Measurements from ENCODE around the gene TRIM52. TPM values are rescaled to one million over a fixed set of nuclear protein-coding genes. Genes with fewer than 3 reads are reported as not detected.

TRIM52 gene
- total RNA-seq, 4 donors from 2014 or later: 2.0 to 11.1 (median 3.3) TPM

- WGBS, 2 donors: 77 to 79% methylated on average over 10 to 12 of the region's 22 CpGs
Measured at GRCh38 chr5:181234455-181235306, 26.3 kb downstream of the TRIM52 start.

GRCh38 chr5:181233801-181234454 is 27.0 kb downstream of the TRIM52 start:
- Histone ChIP-seq H3K27me3 (no peaks in the 10 kb centered on the region), H3K27ac (no peak overlapping the region), H3K9me3 (no peaks in the 10 kb centered on the region), H3K36me3 (peaks cover 20 to 98% (median 50%) of the 10 kb centered on the region in 3 donors), H3K4me1 (peaks cover 0 to 12% (median 0%) of the 10 kb centered on the region in 3 donors), H3K4me3 (no peak overlapping the region)
- 87% methylated on average over 3 of the region's 24 CpGs; no CpG with 5 or more reads in 1 of the 2 donors for WGBS, 2 donors
- DNase-seq: no peak
- intact Hi-C loops (cut with DNase I): no loop called here
- no peak for TF ChIP-seq CTCF (IDR thresholded peaks at IDR 0.05)
- no peak for TF ChIP-seq POLR2A (IDR thresholded peaks at IDR 0.05)

More at GRCh38 chr5:181234455-181235306, 26.3 kb downstream of the TRIM52 start:
- no peak overlapping the region for H3K4me3 ChIP-seq
- H3K36me3 ChIP-seq: peaks cover 27 to 98% (median 57%) of the 10 kb centered on the region in 3 donors
- H3K4me1 ChIP-seq: peaks cover 0 to 19% (median 0%) of the 10 kb centered on the region in 3 donors
- no peak for TF ChIP-seq CTCF (IDR thresholded peaks at IDR 0.05)
- no peak for TF ChIP-seq POLR2A (IDR thresholded peaks at IDR 0.05)
- peak overlapping the region in 1 of 4 donors; percentile 9 for H3K27ac ChIP-seq
- no peaks in the 10 kb centered on the region for H3K9me3 ChIP-seq
- no peaks in the 10 kb centered on the region for H3K27me3 ChIP-seq
- intact Hi-C loops (cut with DNase I): no loop called here
- DNase-seq: no peak

GRCh38 chr5:181233088-181233800 is 27.7 kb downstream of the TRIM52 start:
- Histone ChIP-seq H3K36me3 (peaks cover 13 to 96% (median 43%) of the 10 kb centered on the region in 3 donors), H3K27ac (no peak overlapping the region), H3K4me3 (no peak overlapping the region), H3K27me3 (no peaks in the 10 kb centered on the region), H3K4me1 (peaks cover 0 to 5% (median 0%) of the 10 kb centered on the region in 3 donors), H3K9me3 (no peaks in the 10 kb centered on the region)
- no peak for DNase-seq
- intact Hi-C loops (cut with DNase I): no loop called here
- TF ChIP-seq POLR2A (IDR thresholded peaks at IDR 0.05) (no peak), CTCF (IDR thresholded peaks at IDR 0.05) (no peak)
- WGBS, 2 donors: 77 to 80% methylated on average over 10 to 16 of the region's 16 CpGs

- DNase-seq: no peak
- intact Hi-C loops (cut with DNase I): no loop called here
- 80 to 81% methylated on average over 7 to 12 of the region's 18 CpGs for WGBS, 2 donors
Measured at GRCh38 chr5:181232593-181232992, 28.4 kb downstream of the TRIM52 start.

More at GRCh38 chr5:181232593-181232992, 28.4 kb downstream of the TRIM52 start:
- H3K9me3 ChIP-seq: no peaks in the 10 kb centered on the region
- H3K4me3 ChIP-seq: no peak overlapping the region
- peaks cover 8 to 96% (median 37%) of the 10 kb centered on the region in 3 donors for H3K36me3 ChIP-seq
- no peaks in the 10 kb centered on the region for H3K4me1 ChIP-seq
- TF ChIP-seq CTCF (IDR thresholded peaks at IDR 0.05) (no peak), POLR2A (IDR thresholded peaks at IDR 0.05) (no peak)
- H3K27ac ChIP-seq: no peak overlapping the region
- no peaks in the 10 kb centered on the region for H3K27me3 ChIP-seq

Data from esophagus squamous epithelium (tissue), 5 donors.